Right lobe of liver (tissue), 6 donors: ENCODE measurements around the gene NOP9. TPM values are rescaled to one million over a fixed set of nuclear protein-coding genes. Genes with fewer than 3 reads are reported as not detected.

Experiments used
- ATAC-seq, 4 donors: fragments of 200-7000 bp; cut with Tn5 transposase; one replicate each; pipeline ENCODE4 v1.9.1; 2020; ENCODE audit warnings: mild to moderate bottlenecking in 4 of 4, moderate library complexity in 4 of 4
- DNase-seq, 3 donors: peaks; one replicate each; pipeline ENCODE4 v3.0.0-alpha.2; 2020
- H3K27ac ChIP-seq, 3 donors: fragments of 200-600 bp; one replicate each; pipeline ENCODE4 v1.8.0; 2022
- H3K27me3 ChIP-seq, 2 donors: fragments of 200-600 bp; one replicate each; pipeline ENCODE4 v1.8.0; 2022
- H3K36me3 ChIP-seq, 4 donors: fragments of 200-600 bp; sonication (generic) in 1 of 4; one replicate each; pipeline versions ENCODE4 v1.5.1 to v1.8.0; 2017 to 2022; ENCODE audit warnings: control low read depth in 1 of 4
- H3K4me1 ChIP-seq, 4 donors: fragments of 200-600 bp; sonication (generic) in 1 of 4; one replicate each; pipeline versions ENCODE4 v1.5.1 to v1.8.0; 2017 to 2022; ENCODE audit warnings: control low read depth in 1 of 4
- H3K4me3 ChIP-seq, 3 donors: fragments of 200-600 bp; one replicate each; pipeline ENCODE4 v1.8.0; 2022
- H3K9me3 ChIP-seq, 4 donors: fragments of 200-600 bp; sonication (generic) in 1 of 4; one replicate each; pipeline versions ENCODE4 v1.5.1 to v1.8.0; 2017 to 2022; ENCODE audit warnings: control low read depth in 1 of 4
- POLR2A ChIP-seq: fragments of 450-650 bp; IDR thresholded peaks from one replicate; pipeline ENCODE4 v1.6.1; 2017; ENCODE audit warnings: antibody characterized with exemption, mild to moderate bottlenecking
- WGBS: methylation state at CpG from one replicate; pipeline ENCODE4 v1.1.6; 2018; ENCODE audit warnings: low coverage, low lambda C conversion rate; ENCODE audit not compliant: insufficient coverage; ENCODE audit errors: missing lambda C conversion rate; 5-methylcytosine and 5-hydroxymethylcytosine counted together
- intact Hi-C, 2 donors: fragments of 100-400 bp; cut with DNase I; formaldehyde crosslinking; loops; one replicate each; pipeline versions ENCODE4 v1.11.2 to v1.14.1; 2022
- total RNA-seq, 6 experiments: library from RNA; depleted of rRNA in 2 of 6; stranded (reverse); fragments of >200 nt in 2 of 6; fragmentation: NEBNext Ultra II Directional in 3 of 6; extraction: Animal tissue kit (Norgen Biotek cat#: 25700) in 3 of 6; gene quantifications; one replicate each; pipeline versions ENCODE4 v1.1.0 to v1.2.4, GENCODE V29; 2016 to 2023
- TF ChIP-seq, protein P1 (sequence below), 4 donors: fragments of 200-600 bp in 3 of 4; fragments of 450-650 bp in 1 of 4; IDR thresholded peaks; one replicate each; pipeline versions ENCODE4 v1.5.1 to v1.8.0; 2016 to 2022; ENCODE audit warnings: antibody characterized with exemption in 4 of 4, mild to moderate bottlenecking in 2 of 4
- donor health status: DM: no; HTN: yes; CAD: no.
- donor health status: DM: no; HTN: no; CAD: no.
- donor health status: DM: no; HTN: no; CAD: no.
- donor health status: DM: no; HTN: yes; CAD: no.
- donor health status: DM: no; HTN: yes; CAD: no.

The NOP9 gene
- total RNA-seq, 6 experiments from 2014 or later = 8.2 to 15.3 (median 11.4) TPM

DNA sequence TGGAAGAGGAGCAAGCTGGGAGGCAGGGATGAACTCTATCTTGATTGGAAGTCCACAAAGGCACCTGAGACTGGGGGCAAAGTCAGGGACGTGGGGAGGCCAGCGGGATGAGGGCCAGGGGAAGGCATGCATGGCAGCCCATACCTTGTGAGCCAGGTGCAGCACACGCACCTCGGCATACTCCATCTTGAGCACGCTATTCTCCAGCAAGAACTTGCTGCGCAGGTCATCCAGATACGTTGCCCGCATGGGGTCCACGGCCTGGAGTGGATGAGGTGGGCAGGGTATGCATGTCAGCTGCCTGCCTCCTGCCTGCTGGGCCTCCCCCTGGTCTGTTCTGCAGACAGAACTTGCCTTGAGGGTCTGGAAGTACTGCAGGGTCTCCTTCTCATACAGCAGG lies 32.1 kb upstream of the NOP9 start:
- H3K4me1 ChIP-seq = peaks cover 0 to 3% (median 0%) of the 10 kb centered on the region in 4 donors
- no peaks in the 10 kb centered on the region for H3K9me3 ChIP-seq
- peak in 1 of 3 donors; percentile 43 for DNase-seq
- peaks cover 0 to 24% (median 5%) of the 10 kb centered on the region in 4 donors for H3K36me3 ChIP-seq
- H3K27ac ChIP-seq = no peak overlapping the region
- no peaks in the 10 kb centered on the region for H3K27me3 ChIP-seq
- no CpG with 5 or more reads among the region's 9 CpGs for WGBS
- H3K4me3 ChIP-seq = no peak overlapping the region
- no peak for ATAC-seq
- no peak for TF ChIP-seq POLR2A
- TF ChIP-seq, protein P1, sequence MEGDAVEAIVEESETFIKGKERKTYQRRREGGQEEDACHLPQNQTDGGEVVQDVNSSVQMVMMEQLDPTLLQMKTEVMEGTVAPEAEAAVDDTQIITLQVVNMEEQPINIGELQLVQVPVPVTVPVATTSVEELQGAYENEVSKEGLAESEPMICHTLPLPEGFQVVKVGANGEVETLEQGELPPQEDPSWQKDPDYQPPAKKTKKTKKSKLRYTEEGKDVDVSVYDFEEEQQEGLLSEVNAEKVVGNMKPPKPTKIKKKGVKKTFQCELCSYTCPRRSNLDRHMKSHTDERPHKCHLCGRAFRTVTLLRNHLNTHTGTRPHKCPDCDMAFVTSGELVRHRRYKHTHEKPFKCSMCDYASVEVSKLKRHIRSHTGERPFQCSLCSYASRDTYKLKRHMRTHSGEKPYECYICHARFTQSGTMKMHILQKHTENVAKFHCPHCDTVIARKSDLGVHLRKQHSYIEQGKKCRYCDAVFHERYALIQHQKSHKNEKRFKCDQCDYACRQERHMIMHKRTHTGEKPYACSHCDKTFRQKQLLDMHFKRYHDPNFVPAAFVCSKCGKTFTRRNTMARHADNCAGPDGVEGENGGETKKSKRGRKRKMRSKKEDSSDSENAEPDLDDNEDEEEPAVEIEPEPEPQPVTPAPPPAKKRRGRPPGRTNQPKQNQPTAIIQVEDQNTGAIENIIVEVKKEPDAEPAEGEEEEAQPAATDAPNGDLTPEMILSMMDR (IDR thresholded peaks at IDR 0.05) = no peak
- intact Hi-C loops = no loop called here

- Histone ChIP-seq H3K4me3 (no peak overlapping the region), H3K27me3 (no peaks in the 10 kb centered on the region), H3K4me1 (peaks cover 0 to 3% (median 1%) of the 10 kb centered on the region in 4 donors), H3K27ac (no peak overlapping the region), H3K9me3 (no peaks in the 10 kb centered on the region), H3K36me3 (peaks cover 0 to 24% (median 5%) of the 10 kb centered on the region in 4 donors)
- DNase-seq (peak in 1 of 3 donors; percentile 28), ATAC-seq (no peak)
- no peak for TF ChIP-seq POLR2A
- TF ChIP-seq, protein P1 (IDR thresholded peaks at IDR 0.05) = no peak
- no CpG with 5 or more reads among the region's 9 CpGs for WGBS
- intact Hi-C loops = no loop called here
Measured at GRCh38 chr14:24268225-24268624, 31.4 kb upstream of the NOP9 start.

DNA sequence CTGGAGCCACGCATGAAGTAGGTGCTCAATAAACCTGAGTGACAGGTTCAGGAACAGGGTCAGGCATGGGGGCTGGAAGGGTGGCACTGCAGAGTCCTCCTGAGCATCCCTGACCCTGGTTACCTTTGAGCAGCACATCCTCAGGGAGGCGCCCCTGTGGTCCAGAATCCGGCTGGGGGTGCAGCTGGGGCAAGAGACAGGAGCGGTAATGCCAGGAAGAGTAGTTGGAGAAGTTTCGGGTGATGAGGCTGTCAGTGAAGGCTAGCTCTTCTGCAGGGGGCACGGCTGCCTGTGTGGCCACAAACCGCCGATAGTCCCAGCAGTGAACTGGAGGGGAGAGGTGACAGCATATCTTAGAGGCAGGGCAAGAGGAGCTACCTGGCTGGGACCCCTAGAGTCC lies 30.3 kb upstream of the NOP9 start:
- ATAC-seq (no peak), DNase-seq (peak in 1 of 3 donors; percentile 32)
- no peaks in the 10 kb centered on the region for H3K9me3 ChIP-seq
- TF ChIP-seq, protein P1 (IDR thresholded peaks at IDR 0.05) = no peak
- TF ChIP-seq POLR2A = no peak
- H3K4me1 ChIP-seq = peaks cover 0 to 13% (median 1%) of the 10 kb centered on the region in 4 donors
- WGBS = no CpG with 5 or more reads among the region's 8 CpGs
- intact Hi-C loops = no loop called here
- H3K27ac ChIP-seq = no peak overlapping the region
- H3K27me3 ChIP-seq = no peaks in the 10 kb centered on the region
- peaks cover 0 to 24% (median 5%) of the 10 kb centered on the region in 4 donors for H3K36me3 ChIP-seq
- H3K4me3 ChIP-seq = no peak overlapping the region

GRCh38 chr14:24269910-24270536 lies 29.6 kb upstream of the NOP9 start:
- H3K4me1 ChIP-seq = peaks cover 0 to 13% (median 1%) of the 10 kb centered on the region in 4 donors
- H3K4me3 ChIP-seq = no peak overlapping the region
- DNase-seq (peak in 2 of 3 donors; percentile 48 to 51), ATAC-seq (no peak)
- no peak for TF ChIP-seq POLR2A
- TF ChIP-seq, protein P1 (IDR thresholded peaks at IDR 0.05) = no peak
- H3K9me3 ChIP-seq = no peaks in the 10 kb centered on the region
- WGBS = 93% methylated on average over 5 of the region's 14 CpGs
- no peaks in the 10 kb centered on the region for H3K27me3 ChIP-seq
- intact Hi-C loops = no loop called here
- peaks cover 0 to 24% (median 5%) of the 10 kb centered on the region in 4 donors for H3K36me3 ChIP-seq
- H3K27ac ChIP-seq = no peak overlapping the region
